Measurements from ENCODE around the gene POTEG.
"Not testable (repeated sequence)": the region's sequence is repeated elsewhere in the genome, so short reads cannot be mapped to it uniquely, and the experiment has no call there.

DNA sequence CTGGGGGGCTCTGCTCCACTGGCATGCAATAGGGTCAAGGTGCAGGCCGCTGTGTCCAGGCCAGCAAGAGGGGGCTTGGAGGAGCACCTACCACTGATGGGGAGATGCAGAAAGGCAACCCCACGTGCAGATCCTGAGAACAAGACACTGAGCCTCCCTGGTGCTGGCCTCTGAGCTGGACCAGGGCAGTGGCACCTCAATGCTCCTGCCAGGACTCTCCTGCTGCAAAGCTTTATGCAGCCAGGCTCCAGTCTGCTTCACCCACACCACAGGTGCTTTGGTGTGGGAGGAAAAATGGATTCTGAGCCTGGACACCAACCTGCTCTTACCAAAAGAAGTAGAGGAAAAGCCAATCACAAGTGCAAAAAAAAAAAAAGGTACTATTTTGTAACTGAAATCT, 1.7 kb upstream of the POTEG start:
- TF ChIP-seq EP300, POLR2A (IDR thresholded peaks at IDR 0.05): not testable (repeated sequence)
- TF ChIP-seq, protein P1, sequence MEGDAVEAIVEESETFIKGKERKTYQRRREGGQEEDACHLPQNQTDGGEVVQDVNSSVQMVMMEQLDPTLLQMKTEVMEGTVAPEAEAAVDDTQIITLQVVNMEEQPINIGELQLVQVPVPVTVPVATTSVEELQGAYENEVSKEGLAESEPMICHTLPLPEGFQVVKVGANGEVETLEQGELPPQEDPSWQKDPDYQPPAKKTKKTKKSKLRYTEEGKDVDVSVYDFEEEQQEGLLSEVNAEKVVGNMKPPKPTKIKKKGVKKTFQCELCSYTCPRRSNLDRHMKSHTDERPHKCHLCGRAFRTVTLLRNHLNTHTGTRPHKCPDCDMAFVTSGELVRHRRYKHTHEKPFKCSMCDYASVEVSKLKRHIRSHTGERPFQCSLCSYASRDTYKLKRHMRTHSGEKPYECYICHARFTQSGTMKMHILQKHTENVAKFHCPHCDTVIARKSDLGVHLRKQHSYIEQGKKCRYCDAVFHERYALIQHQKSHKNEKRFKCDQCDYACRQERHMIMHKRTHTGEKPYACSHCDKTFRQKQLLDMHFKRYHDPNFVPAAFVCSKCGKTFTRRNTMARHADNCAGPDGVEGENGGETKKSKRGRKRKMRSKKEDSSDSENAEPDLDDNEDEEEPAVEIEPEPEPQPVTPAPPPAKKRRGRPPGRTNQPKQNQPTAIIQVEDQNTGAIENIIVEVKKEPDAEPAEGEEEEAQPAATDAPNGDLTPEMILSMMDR (IDR thresholded peaks at IDR 0.05), result not testable (repeated sequence)

All from sigmoid colon (tissue), 4 donors.